GM12892 (cell line): ENCODE data around the gene KLHL24.

Experiments
- POLR2A ChIP-seq: IDR thresholded peaks from 2 replicates; pipeline ENCODE4 v1.6.1; 2011; ENCODE audit warnings: low read depth, low read length, control low read depth
- POLR2AphosphoS5 ChIP-seq: IDR thresholded peaks from 2 replicates; pipeline ENCODE4 v1.6.1; 2011; ENCODE audit warnings: low read depth, low read length, control low read depth

DNA sequence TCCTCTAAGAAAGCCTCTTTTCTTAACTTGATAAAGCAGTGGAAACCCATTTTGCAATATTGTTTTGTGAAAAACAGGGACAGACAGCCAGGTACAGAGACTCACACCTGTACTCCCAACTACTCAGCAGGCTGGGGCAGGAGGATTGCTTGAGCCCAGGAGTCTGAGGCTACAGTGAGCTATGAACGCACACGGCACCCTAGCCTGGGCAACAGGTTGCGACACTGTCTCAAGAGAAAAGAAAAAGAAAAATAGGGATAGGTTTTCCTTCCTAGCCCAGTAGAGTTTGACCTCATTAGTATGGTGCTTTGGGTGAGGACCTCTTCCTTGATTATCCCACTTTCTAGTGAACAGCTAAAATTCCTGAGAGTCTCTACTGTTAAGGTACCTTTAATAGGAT lies 44.6 kb downstream of the KLHL24 start:
- TF ChIP-seq POLR2A (no peak), POLR2AphosphoS5 (no peak)
